ENCODE measurements around the gene RRP8. TPM values are rescaled to one million over a fixed set of nuclear protein-coding genes. Genes with fewer than 3 reads are reported as not detected.

RRP8 gene
- total RNA-seq, 2 experiments from 2014 or later, result 39.6 to 43.1 TPM

DNA sequence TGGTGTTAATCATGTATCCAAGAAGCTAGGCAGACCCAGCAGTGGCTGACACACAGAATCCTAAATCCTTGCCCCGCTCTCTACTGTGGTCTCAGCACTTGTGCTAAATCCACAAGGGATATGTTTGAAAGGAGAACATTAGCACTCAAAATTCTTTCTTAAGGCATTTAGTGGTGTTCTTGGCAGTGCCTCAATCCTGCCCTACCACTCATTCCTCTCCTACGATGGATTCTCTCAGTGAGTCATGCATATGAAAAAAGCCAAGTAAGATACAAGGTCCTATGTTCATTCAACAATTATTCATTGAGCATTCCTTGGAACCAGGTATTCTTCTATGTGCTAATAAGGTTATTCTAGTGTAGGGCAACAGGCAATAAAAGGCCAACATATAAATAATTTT, 31.2 kb downstream of the RRP8 start:
- intact Hi-C loops (cut with micrococcal nuclease), result no loop called here
- H3K4me1 Mint-ChIP-seq (ENCODE audit: low read depth), result no peaks in the 10 kb centered on the region
- ChIA-PET CTCF (interaction anchor here (1.6 kb wide), 1 partner anchor 134 kb away, joined by 3 read pairs; no protein-coding TSS in a partner anchor), POLR2A (no interaction called here)
- H3K36me3 Mint-ChIP-seq (ENCODE audit: low read depth), result peaks cover 18% of the 10 kb centered on the region
- H3K27ac Mint-ChIP-seq, result no peak overlapping the region
- H3K27me3 Mint-ChIP-seq, result no peaks in the 10 kb centered on the region
- ATAC-seq (no peak), DNase-seq (no peak)
- H3K4me3 Mint-ChIP-seq, result no peak overlapping the region
- TF ChIP-seq CTCF (IDR thresholded peaks at IDR 0.05), result no peak
- H3K9me3 Mint-ChIP-seq, result no peaks in the 10 kb centered on the region

DNA sequence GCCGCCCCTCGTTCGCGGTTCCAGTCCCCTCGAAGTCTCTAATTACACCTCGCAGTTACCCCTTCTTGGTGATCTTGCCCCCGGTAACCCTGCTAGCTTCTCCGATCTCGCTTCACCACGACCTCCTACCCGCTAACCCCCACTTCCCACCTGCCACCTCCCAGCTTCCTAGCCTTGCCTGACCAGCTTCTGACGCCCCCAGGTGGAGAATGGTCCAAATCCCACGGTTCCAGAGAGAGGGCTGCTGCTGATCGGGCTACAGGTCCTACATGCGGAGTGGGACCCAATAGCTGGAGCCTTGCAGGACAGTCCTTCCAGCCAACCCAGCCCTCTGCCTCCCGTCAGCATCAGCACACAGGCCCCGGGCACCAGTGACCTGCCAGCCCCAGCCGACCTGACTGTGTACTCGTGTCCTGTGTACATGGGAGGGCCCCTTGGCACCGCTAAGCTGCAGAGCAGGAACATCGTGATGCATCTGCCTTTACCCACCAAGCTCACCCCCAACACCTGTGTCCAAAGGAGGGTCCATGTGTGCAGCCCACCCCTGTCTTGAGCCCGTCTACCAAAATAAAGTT, 31.9 kb downstream of the RRP8 start:
- Mint-ChIP-seq H3K36me3 (ENCODE audit: low read depth) (peaks cover 18% of the 10 kb centered on the region), H3K9me3 (no peaks in the 10 kb centered on the region), H3K4me1 (ENCODE audit: low read depth) (no peaks in the 10 kb centered on the region), H3K27me3 (no peaks in the 10 kb centered on the region), H3K4me3 (no peak overlapping the region), H3K27ac (no peak overlapping the region)
- ChIA-PET CTCF (no interaction called here), POLR2A (no interaction called here)
- TF ChIP-seq CTCF (IDR thresholded peaks at IDR 0.05), result no peak
- intact Hi-C loops (cut with micrococcal nuclease), result no loop called here
- DNase-seq, result no peak
- ATAC-seq, result no peak

DNA sequence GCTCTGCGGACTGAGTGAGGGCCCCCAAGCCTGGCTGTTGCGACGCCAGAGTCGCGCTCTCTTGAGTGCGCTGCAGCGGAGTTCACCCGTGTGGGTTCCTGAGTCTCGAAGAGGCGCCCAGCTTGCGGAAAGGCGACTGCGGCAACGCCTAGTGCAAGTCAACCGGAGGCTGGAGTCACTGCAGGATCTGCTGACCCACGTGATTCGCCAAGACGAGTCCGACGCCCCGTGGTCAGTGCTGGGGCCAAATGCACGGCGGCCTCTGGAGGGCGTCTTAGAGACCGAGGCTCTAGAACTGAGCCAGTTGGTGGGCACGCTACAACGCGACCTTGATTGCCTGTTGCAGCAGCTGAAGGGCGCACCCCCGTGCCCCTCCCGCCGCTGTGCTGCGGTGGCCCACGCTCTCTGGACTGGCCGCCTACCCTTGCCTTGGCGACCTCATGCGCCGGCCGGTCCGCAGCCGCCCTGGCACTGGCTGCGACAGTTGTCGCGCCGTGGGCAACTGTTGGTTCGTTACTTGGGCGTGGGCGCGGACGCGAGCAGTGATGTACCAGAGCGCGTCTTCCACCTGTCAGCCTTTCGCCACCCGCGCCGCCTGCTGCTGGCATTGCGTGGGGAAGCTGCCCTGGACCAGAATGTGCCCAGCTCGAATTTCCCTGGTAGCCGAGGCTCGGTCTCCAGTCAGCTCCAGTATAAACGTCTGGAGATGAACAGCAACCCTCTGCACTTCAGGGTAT, 32.6 kb downstream of the RRP8 start:
- intact Hi-C loops (cut with micrococcal nuclease), result no loop called here
- Mint-ChIP-seq H3K36me3 (ENCODE audit: low read depth) (peaks cover 18% of the 10 kb centered on the region), H3K27me3 (no peaks in the 10 kb centered on the region), H3K4me1 (ENCODE audit: low read depth) (no peaks in the 10 kb centered on the region), H3K4me3 (no peak overlapping the region), H3K9me3 (no peaks in the 10 kb centered on the region), H3K27ac (no peak overlapping the region)
- DNase-seq (no peak), ATAC-seq (no peak)
- CTCF ChIA-PET, result interaction anchor here (0.8 kb wide), 1 partner anchor 40 kb away, joined by 3 read pairs; no protein-coding TSS in a partner anchor
- no peak for TF ChIP-seq CTCF (IDR thresholded peaks at IDR 0.05)
- POLR2A ChIA-PET, result interaction anchor here (1.0 kb wide), 1 partner anchor 10 kb away, joined by 3 read pairs; no protein-coding TSS in a partner anchor

DNA sequence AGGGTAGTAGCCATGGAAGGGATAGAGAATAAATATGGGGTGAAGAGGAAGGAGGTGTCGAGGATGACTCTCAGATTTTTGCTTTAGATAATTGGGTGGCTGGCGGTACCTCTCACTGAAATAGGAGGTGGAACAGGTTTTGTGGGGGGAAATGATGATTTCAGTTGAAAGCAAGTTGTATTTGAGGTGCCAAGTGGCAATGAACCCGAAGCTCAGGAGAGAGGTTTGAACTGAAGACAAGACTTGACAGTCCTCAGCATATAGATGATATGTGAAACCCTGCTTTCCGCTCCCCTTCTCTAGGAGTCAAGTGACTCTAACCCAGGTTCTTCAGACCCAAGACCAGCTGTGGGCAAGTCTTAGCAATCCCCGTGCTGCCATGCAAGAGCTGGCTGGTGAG, 33.7 kb downstream of the RRP8 start:
- CTCF ChIA-PET, result interaction anchor here (0.8 kb wide), 1 partner anchor 39 kb away, joined by 3 read pairs; no protein-coding TSS in a partner anchor
- H3K9me3 Mint-ChIP-seq, result no peaks in the 10 kb centered on the region
- DNase-seq (no peak), ATAC-seq (no peak)
- intact Hi-C loops (cut with micrococcal nuclease), result no loop called here
- H3K27ac Mint-ChIP-seq, result no peak overlapping the region
- POLR2A ChIA-PET, result no interaction called here
- no peaks in the 10 kb centered on the region for H3K27me3 Mint-ChIP-seq
- H3K4me3 Mint-ChIP-seq, result no peak overlapping the region
- H3K4me1 Mint-ChIP-seq (ENCODE audit: low read depth), result no peaks in the 10 kb centered on the region
- peaks cover 18% of the 10 kb centered on the region for H3K36me3 Mint-ChIP-seq (ENCODE audit: low read depth)
- no peak for TF ChIP-seq CTCF (IDR thresholded peaks at IDR 0.05)
